ENCODE data around the gene IDI2. TPM values are rescaled to one million over a fixed set of nuclear protein-coding genes. Genes with fewer than 3 reads are reported as not detected.

Gene IDI2
- total and polyA plus RNA-seq, 2 experiments from 2014 or later: not detected

- no peak overlapping the region for H3K27ac ChIP-seq
- H3K27me3 ChIP-seq: no peaks in the 10 kb centered on the region
- H3K36me3 ChIP-seq: no peaks in the 10 kb centered on the region
- no peaks in the 10 kb centered on the region for H3K4me1 ChIP-seq (ENCODE audit: low read depth)
- H3K9me3 ChIP-seq (ENCODE audit: low read depth): no peaks in the 10 kb centered on the region
- H3K4me3 ChIP-seq: no peak overlapping the region
- DNase-seq (ENCODE audit: low read depth in 1 of 2, low spot score in 1 of 2): no peak
- no peak for TF ChIP-seq CTCF (IDR thresholded peaks at IDR 0.05; ENCODE audit: low read depth, low read length)
These were observed 39.2 kb upstream of the IDI2 start for GRCh38 chr10:1064964-1065247.

GRCh38 chr10:1063232-1063865 is 37.7 kb upstream of the IDI2 start:
- Histone ChIP-seq H3K9me3 (ENCODE audit: low read depth) (no peaks in the 10 kb centered on the region), H3K36me3 (no peaks in the 10 kb centered on the region), H3K27me3 (no peaks in the 10 kb centered on the region), H3K4me3 (no peak overlapping the region), H3K27ac (no peak overlapping the region), H3K4me1 (ENCODE audit: low read depth) (peaks cover 1% of the 10 kb centered on the region)
- DNase-seq (ENCODE audit: low read depth in 1 of 2, low spot score in 1 of 2): no peak
- no peak for TF ChIP-seq CTCF (IDR thresholded peaks at IDR 0.05; ENCODE audit: low read depth, low read length)

- Histone ChIP-seq H3K36me3 (no peaks in the 10 kb centered on the region), H3K9me3 (ENCODE audit: low read depth) (no peaks in the 10 kb centered on the region), H3K4me3 (no peak overlapping the region), H3K27ac (no peak overlapping the region), H3K4me1 (ENCODE audit: low read depth) (peaks cover 11% of the 10 kb centered on the region), H3K27me3 (no peaks in the 10 kb centered on the region)
- peak in 1 of 2 donors; percentile 78 for DNase-seq (ENCODE audit: low read depth in 1 of 2, low spot score in 1 of 2)
- TF ChIP-seq CTCF (IDR thresholded peaks at IDR 0.05; ENCODE audit: low read depth, low read length): no peak
These were observed 36.5 kb upstream of the IDI2 start for GRCh38 chr10:1061930-1062774.

- Histone ChIP-seq H3K27ac (no peak overlapping the region), H3K9me3 (ENCODE audit: low read depth) (no peaks in the 10 kb centered on the region), H3K36me3 (no peaks in the 10 kb centered on the region), H3K4me3 (no peak overlapping the region), H3K27me3 (no peaks in the 10 kb centered on the region), H3K4me1 (ENCODE audit: low read depth) (peaks cover 18% of the 10 kb centered on the region)
- no peak for TF ChIP-seq CTCF (IDR thresholded peaks at IDR 0.05; ENCODE audit: low read depth, low read length)
- no peak for DNase-seq (ENCODE audit: low read depth in 1 of 2, low spot score in 1 of 2)
These were observed 34.2 kb upstream of the IDI2 start for GRCh38 chr10:1059902-1060301.

GRCh38 chr10:1058017-1058416 is 32.4 kb upstream of the IDI2 start:
- Histone ChIP-seq H3K27me3 (no peaks in the 10 kb centered on the region), H3K27ac (peak overlapping the region; percentile 27), H3K36me3 (no peaks in the 10 kb centered on the region), H3K4me1 (ENCODE audit: low read depth) (peaks cover 19% of the 10 kb centered on the region), H3K9me3 (ENCODE audit: low read depth) (no peaks in the 10 kb centered on the region), H3K4me3 (no peak overlapping the region)
- no peak for DNase-seq (ENCODE audit: low read depth in 1 of 2, low spot score in 1 of 2)
- TF ChIP-seq CTCF (IDR thresholded peaks at IDR 0.05; ENCODE audit: low read depth, low read length): no peak
